ENCODE measurements around the gene NUMBL.
"Not testable (repeated sequence)": the region's sequence is repeated elsewhere in the genome, so short reads cannot be mapped to it uniquely, and the experiment has no call there.

The NUMBL gene

GRCh38 chr19:40662925-40663694, 27.3 kb downstream of the NUMBL start:
- DNase-seq, result peak; percentile 79 to 93 (median 88)

DNA sequence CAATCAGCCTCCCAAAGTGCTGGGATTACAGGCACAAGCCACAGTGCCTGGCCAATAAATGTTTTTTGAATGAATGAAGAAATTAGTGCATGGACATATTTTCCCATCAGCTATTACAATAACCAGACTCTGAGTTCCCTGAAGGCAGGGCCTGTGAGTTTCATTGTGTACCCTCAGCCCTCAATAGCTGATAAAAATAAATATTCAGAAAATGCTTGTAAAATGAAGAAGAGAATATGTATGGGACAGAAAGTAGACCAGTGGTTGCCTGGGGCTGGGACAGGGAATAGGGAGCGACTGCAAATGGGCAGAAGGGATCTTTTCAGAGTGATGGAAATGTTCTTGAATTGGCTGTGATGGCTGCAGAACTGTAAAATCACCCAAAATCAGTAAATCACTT, 28.8 kb downstream of the NUMBL start:
- no peak for DNase-seq

DNA sequence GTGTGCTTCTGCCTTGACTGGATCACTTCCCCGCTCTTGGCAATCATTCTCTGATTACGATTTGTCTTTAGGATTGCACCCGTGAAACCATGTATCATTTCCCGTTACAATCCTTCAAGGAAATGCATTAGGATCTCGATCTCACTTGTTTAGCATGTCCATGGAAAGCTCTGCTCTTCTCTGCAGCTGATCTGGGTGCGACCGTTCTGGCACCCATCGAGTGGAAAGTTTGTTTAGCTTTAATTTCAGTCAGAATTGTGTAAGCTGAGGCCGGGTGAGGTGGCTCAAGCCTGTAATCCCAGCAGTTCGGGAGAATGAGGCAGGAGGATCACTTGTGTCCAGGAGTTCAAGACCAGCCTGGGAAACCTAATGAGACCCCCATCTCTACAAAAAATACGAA, 30.9 kb downstream of the NUMBL start:
- no peak for DNase-seq

- no peak for DNase-seq
These were observed 31.3 kb downstream of the NUMBL start for GRCh38 chr19:40659116-40659515.

DNA sequence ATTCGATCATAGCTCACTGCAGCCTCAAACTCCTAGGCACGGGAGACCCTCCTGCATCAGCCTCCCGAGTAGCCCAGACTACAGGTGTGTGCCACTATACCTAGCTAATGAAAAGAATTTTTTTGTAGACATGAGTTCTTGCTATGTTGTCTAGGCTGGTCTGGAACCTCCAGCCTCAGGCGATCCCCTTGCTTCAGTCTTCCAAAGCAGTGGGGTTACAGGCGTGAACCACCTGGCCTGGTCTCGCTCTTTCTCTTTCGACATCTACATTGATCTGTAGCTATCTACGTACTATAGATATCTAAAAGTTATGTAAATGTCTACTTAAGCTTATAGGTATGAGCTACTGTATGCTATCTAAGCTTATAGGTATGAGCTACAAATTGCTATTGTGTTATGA, 32.4 kb downstream of the NUMBL start:
- DNase-seq, result no peak

- not testable (repeated sequence) for DNase-seq
These were observed 34.8 kb downstream of the NUMBL start for GRCh38 chr19:40655684-40656083.

DNA sequence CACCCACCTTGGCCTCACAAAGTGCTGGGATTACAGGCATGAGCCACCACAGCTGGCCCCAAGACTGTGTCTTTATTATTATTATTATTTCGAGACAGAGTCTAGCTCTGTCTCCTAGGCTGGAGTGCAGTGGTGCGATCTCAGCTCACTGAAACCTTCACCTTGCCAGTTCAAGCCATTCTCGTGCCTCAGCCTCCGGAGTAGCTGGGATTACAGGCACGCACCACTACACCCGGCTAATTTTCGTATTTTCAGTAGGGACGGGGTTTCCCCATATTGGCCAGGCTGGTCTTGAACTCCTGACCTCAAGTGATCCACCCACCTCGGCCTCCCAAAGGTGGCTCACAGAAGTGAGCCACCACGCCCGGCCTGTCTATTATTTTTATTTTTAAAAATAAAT, 38.1 kb downstream of the NUMBL start:
- DNase-seq, result not testable (repeated sequence)

GRCh38 chr19:40650749-40651305, 39.6 kb downstream of the NUMBL start:
- no peak for DNase-seq

DNA sequence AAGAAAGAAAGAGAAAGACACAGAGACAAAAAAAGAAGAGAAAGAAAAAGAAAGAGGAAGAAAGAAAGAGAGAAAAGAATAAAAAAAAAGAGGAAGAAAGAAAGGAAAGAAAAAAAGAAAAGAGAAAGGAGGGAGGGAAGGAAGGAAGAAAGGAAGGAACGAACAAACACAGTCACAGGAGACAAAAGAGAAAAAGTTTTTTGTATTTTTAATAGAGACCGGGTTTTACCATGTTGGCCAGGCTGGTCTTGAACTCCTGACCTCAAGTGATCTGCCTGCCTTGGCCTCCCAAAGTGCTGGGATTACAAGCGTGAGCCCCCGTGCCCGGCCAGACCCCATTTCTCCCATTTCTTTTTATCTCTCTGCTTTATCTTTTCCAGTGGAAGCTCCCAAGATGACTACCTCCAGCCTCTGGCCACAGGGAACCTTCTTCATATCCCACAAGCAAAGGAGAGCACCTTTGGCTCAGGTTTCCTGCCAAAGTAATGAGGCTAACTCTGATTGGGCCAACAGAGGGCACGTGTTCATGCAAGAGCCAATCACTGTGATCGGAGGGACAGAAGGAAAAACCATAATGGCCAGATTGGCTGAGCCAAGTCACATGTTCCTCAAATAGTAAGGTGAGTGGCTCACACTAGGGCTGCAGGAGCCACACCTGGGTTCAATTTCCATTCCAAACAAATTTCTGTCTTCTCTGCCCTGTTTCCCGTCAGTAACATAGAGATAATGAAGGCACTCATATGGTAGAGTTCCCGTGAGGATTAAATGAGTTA, 40.4 kb downstream of the NUMBL start:
- not testable (repeated sequence) for DNase-seq

DNA sequence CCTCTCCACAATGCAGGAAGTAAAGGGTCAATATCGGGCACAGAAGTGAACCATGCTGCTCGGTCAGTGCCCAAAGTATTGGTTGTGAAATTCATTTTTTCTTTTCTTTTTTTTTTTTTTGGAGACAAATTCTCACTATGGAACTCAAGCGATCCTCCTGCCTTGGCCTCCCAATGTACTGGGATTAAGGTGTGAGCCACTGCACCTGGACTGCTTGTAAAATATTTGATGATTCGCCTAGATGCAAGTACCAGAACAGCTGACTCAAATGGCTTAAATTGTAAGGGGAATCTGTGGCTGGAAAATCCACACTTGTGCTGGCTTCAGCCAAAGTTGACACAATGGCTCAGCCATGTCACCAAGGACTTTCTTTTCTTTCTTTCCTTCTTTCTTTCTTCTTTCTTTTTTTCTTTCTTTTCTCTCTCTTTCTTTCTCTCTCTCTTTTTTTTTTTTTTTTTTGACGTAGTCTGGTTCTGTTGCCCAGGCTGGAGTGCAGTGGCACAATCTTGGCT, 43.7 kb downstream of the NUMBL start:
- DNase-seq, result no peak

DNA sequence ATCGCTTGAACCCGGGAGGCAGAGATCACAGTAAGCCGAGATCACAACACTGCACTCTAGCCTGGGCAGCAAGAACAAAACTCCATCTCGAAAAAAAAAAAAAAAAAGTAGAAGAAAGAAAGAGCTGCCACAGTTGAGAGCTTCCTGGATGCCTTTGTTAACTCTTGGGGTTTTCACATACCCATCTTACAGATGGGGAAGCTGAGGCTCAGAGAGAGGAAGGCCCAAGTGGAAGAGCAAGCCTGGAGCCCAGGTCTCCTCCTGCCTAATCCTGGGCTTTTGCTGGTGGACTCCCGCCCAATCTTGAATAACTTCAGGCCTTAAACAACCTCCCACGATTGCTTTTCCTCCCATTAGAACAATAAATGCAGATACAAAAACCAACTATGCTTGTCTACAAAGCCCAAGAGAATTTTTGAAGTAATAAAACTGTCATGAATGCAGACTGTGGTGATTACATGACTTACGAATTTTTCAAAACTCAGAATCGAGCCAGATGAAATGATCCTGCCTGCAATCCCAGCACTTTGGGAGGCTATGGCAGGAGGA, 47.6 kb downstream of the NUMBL start:
- no peak for DNase-seq

DNA sequence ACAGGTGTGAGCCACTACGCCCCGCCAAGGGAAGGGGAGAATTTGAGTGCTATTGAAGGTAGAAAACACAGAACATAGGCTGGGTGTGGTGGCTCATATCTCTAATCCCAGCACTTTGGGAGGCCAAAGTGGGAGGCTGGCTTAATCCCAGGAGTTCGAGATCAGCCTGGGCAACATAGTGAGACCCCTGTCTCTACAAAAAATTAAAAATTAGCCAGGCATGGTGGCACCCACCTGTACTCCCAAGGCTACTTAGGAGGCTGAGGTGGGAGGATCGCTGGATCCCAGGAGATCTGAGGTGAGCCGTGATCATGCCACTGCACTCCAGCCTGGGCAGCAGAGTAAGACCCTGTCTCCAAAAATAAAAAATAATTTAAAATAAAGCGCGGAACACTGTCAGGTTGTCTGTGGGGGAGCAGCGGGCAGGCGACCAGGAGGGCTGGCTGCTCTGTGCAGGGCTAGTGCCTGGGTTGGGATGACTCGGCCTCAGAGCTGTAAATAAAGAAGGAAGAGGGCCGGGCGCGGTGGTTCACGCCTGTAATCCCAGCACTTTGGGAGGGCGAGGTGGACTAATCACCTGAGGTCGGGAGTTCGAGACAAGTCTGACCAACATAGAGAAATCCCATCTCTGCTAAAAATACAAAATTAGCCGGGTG, 48.3 kb downstream of the NUMBL start:
- no peak for DNase-seq

DNA sequence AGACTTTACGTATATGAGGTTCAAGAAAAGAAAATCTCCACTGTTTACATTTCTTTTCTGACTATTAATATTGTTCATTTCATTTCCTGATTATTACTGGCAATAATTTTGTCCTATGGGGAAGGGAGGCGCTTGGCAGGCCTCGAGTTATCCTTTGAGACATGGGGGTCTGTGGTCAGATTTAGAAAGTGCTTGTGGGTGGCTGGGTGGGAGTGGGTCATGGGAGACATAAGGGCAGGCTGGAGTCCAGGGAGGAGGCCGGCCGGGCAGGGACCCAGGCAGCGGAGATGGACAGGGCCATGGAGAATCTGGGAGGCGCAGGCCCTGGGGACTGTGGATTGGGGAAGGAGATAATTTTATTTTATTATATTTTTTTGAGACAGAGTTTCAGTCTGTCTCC, 49.2 kb downstream of the NUMBL start:
- no peak for DNase-seq

DNA sequence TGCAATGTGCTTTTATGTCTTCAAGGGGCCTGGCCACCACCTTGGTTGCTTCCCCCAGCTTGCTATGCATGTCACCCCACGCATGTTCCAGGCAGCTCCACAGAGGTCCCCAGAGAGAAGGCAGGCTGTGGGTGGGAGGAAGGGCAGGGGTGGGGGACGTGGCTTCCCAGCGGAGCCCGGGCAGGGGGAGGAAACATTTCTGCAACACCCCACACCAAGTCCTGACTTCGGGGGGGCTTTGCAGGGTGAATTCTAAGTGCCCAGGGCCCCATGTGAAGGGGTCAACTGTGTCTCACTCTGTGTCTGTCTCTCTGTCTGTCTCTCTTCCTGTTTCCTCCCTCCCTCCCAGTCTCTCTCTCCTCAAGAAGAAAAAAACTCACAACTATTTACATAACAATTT, 49.7 kb downstream of the NUMBL start:
- no peak for DNase-seq

- no peak for DNase-seq
These were observed 50.8 kb downstream of the NUMBL start for GRCh38 chr19:40639638-40639982.

- DNase-seq, result no peak
These were observed 52.1 kb downstream of the NUMBL start for GRCh38 chr19:40638327-40638726.

DNA sequence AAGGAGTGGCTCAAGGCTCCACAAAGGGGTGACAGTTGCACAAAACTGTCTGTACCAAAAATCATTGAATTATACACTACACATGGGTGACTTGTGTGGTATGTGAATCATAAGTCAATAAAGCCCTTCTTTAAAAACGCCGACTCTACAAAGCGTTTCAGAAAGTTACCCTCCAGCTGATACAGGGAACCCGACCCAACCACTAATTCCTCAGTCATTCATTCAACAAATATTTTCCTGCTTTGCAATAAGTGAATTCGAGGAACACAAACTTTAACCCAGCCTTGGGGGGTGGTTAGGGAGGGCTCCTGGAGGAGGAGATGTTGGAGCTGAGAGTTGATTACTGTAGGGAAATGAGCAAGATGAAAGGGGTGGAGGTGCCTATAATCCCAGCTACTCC, 57.2 kb downstream of the NUMBL start:
- DNase-seq, result no peak

- DNase-seq, result no peak
These were observed 58.0 kb downstream of the NUMBL start for GRCh38 chr19:40632311-40633036.

- DNase-seq, result no peak
These were observed 59.8 kb downstream of the NUMBL start for GRCh38 chr19:40630571-40631160.

DNA sequence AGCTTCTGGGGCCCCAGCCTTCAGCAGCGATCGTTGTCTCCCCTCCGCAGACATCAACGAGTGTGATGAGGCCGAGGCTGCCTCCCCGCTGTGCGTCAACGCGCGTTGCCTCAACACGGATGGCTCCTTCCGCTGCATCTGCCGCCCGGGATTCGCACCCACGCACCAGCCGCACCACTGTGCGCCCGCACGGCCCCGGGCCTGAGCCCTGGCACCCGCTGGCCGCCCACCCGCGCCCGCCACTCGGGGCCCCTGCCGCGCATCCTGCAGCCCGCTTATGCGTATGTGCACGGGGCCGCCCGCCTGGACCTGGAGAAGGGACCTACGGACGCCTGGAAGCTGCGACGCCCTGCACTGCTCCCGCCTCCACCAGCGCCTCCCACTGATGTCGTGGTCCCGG, 61.1 kb downstream of the NUMBL start:
- no peak for DNase-seq

DNA sequence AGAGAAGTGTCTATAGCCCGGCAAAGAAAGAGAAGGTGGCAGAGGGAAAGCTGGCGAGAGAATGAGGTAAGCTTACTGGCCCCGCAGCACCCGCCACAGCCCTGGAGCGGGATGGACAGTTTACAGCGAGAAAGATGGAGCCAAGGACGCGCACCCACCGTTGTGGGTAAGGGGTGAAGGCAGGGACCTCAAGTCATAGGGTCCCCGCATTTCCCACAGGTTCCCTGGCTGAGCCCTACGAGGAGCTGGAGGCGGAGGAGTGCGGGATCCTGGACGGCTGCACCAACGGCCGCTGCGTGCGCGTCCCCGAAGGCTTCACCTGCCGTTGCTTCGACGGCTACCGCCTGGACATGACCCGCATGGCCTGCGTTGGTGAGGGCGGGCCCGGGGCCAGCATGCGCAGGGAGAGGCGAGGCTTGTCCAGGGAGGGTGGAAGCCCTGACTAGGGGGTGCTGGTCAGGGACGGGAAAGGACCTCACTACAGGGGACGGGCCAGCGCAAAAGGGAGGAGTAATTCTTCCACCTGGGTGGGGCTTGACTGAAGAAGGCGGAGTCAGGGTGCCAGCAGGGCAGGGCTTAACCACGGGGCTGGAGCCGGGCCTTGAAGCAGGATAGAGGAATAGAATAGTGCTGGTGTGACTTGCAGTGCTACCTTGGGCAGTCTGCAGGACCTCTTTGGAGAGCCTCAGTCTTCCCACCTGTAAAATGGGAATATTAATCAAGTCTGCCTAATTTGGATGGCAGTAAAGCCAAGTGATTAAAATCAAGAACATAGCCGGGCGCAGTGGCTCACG, 62.8 kb downstream of the NUMBL start:
- DNase-seq, result no peak

All from stimulated activated naive CD4-positive, alpha-beta T cell (primary cell).